GM18526 (cell line): ENCODE measurements around the gene FIZ1.

Experiments used
- POLR2A ChIP-seq: IDR thresholded peaks from 3 replicates; pipeline ENCODE4 v1.6.1; 2011; ENCODE audit not compliant: insufficient read length; ENCODE audit errors: extremely low read depth

The FIZ1 gene

DNA sequence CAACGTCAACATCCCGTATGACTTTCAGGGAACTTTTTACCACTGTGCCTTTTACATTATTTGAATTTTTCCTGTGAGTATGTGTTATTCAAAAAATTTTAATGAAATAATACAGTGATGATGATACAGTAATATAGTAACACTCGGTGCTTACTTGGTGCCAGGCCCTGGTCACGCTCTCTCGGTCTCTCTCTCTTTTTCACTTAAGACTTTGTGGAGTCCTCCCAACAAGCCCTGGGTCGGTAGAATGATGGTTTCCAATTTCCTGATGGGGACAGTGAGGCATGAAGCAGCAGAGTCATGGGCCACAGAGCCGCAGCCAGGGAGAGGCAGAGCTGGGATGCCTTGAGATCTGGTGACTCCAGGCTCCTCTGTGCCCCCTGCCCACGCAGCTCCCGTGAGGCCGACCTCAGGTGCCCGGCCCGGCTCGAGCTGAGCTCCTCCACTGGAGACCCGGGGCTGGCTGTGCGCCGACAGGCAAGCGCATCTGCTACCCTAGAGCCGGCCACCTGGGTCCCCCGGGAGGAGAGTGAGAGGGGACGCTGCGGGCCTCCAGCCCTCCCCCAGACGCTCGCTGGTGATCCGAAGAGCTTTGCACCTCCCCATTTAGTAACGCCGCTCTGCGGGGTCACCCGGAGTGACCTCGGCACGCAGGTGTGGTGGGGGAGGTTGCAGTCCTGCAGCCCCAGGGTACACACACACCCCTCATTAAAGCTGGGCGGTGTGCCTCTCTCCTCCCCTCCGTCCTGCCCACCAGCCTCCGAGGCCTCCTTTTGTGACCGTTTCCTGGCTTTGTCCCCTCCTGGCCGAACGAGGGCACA is 49.6 kb downstream of the FIZ1 start:
- TF ChIP-seq POLR2A, result no peak

DNA sequence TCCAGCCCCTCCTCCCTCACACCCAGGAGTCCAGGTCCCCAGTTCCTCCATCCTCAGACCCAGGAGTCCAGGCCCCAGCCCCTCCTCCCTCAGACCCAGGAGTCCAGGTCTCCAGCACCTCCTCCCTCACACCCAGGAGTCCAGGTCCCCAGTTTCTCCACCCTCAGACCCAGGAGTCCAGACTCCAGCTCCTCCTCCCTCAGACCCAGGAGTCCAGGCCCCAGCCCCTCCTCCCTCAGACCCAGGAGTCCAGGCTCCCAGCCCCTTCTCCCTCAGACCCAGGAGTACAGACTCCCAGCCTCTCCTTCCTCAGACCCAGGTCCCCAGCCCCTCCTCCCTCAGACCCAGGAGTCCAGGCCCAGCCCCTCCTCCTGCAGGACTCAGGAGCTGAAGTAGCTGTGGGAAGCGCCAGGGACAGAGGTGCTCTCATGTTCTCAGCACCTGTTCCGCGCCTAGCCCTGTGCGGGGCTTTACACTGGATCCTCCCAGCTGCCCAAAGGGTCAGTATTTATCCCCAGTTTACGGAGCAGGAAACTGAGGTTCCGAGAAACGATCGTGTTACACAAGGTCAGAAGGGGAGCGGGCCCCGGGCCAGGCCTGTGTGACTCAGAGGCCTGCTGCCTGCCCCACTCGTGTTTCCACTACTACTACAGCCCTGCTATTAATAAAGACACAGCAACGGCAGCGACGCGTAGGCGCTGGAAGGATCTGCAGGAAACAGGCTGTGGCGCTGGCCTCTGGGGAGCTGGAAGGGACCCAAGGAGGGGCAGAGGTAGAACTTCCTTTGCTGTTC is 52.3 kb downstream of the FIZ1 start:
- no peak for TF ChIP-seq POLR2A

DNA sequence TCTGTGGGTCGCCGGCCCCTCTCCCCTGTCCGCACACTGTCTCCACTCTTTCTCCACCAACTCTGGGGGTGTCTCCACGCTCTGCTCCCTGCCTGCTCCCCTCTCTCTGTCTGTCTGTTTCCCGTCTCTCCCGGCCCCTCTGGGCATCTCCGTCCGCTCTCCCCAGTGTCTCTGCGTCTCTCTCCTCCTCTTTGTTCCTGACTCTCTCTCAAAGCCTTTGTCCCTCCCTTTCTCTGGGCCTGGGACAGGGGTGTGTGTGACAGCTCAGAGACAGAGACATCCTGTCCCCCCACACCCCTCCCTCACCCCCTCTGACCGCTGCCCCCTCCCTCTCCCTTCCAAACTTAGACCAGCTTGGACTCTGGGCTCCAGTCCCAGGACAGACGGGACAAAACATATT is 53.3 kb downstream of the FIZ1 start:
- TF ChIP-seq POLR2A, result no peak

DNA sequence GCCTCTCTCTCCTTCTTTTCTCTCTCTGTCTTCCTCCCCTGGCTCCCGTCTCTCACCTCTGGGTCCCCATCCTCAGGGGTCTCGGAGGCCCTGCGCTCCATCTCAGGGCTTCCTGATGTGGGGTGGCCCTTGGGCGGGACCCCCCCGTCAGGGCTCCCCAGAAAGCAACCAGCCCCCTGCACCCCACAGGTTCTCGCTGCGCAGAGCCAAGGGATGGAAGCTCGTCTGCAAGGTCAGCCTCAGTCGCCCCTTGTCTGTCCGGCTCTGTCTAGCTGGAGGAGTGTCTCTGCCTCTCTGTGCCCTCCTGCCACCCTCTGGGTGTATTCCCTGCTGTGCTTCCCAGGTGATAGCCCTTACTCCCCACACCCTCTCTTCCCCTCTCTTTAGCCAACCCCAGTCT is 53.9 kb downstream of the FIZ1 start, which contains the start of gene SBK3:
Gene SBK3 (minus strand): TSS at position 101 of the 400 bp plus-strand sequence. CDS start 0 bp downstream, at position 101.
- TF ChIP-seq POLR2A, result no peak

DNA sequence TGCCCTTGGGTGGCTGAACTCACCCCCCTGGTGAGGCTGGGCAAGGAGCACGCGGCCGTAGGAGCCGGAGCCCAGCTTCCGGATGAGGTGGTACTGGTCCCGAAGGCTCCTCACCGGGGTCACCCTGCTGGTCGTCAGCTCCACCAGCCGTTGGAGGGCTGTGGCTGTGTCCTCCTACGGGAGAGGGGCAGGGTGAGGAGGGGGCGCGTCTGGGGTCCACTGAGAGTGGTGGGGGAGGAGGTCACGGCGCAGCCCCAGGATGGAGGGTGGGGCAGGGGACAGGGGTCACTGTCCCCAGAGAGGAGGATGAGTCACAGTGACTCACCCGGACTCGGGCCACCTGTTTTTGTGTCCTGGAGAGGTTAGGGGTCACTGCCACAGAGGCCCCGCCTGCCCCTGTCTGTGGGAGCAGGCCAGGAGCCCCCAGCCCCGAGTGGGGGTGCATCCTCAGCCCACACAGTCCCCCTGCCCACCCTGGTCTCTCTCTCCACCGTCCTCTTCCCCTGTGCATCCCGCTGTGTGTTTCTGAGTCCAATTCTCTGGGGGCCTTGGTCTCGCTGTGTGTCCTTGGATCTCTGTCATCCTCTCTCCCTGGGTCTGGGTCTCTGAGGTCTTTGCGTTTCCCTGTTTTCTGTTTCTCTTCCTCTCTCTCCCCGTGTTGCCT is 54.4 kb downstream of the FIZ1 start:
- TF ChIP-seq POLR2A, result no peak

DNA sequence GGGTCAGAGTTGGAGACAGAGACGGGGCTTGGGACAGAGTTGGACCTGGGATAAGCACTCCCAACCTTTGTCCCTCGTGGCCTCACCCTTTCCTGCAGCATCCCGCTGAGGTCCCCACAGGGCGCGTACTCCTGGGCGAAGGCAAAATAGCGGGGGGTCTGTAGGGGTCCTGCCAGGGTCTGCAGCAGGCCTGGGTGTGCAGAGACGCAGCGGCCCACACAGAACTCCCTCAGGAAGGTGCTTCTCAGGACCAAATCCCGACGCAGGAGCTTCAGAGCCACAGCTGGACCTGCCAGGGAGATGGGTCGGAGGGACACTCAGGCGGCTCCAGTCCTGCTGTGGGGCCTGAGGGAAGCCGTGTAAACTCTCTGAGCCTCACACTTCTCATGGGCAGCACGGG is 55.3 kb downstream of the FIZ1 start:
- no peak for TF ChIP-seq POLR2A

DNA sequence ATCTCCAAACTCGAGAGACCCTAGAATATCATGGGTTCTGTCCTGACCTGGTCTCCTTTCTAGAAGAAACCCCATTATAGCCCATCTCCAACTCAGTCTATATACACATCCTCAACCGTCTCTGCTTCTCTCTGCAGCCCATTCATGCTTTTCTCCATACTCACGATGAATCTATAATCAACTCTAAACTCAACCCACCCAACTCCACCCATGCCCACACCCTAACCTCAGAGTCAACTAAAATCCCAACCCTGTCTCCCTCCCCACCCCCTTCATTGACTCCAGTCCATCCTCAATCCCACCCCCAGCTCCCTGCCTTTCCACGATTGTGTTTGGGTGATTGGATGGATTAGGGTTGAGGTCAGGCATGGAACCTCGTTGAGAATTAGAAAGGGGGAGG is 55.8 kb downstream of the FIZ1 start:
- TF ChIP-seq POLR2A, result no peak

DNA sequence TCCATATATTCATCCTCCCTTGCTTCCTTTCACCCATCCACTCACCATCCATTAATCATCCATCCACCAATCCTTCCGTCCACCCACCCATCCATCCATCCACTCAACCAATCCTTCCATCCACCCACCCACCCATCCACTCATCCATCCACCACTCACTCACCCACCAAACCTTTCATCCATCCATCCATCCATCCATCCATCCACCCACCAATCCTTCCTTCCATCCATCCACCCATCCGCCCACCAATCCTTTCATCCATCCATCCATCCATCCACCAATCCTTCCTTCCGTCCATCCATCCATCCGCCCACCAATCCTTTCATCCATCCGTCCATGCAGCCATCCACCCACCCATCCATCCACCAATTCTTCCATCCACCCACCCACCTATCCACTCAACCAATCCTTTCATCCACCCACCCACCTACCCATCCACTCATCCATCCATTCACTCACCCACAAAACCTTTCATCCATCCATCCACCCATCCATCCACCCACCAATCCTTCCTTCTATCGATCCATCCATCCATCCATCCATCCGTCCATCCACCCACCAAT is 56.9 kb downstream of the FIZ1 start:
- TF ChIP-seq POLR2A, result no peak
